CD4-positive, alpha-beta T cell treated with Interleukin-12 subunit alpha and Interleukin-12 subunit beta, for 1 hour (primary cell): ENCODE data around the gene PPAT.
"Not testable (repeated sequence)": the region's sequence is repeated elsewhere in the genome, so short reads cannot be mapped to it uniquely, and the experiment has no call there.

ENCODE experiments used
- DNase-seq: peaks from one replicate; pipeline ENCODE4 v3.0.0-alpha.2; 2020

Gene PPAT

DNA sequence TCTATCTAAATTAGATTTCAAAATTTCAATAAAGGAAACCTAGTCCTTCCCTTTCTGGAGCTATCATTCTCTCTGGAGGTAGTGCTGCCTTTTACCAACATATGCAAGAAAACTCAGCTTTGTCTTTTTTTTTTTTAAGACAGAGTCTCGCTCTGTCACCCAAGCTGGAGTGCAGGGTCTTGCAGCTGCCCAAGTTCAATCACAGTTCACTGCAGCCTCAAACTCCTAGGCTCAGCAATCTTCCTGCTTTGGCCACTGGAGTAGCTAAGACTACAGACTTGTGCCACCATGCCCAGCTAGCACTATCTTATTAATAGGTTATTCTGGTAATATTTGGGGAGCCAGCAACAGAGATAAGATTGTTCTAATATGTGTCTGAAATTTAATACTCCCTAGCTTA, 60.5 kb downstream of the PPAT start:
- no peak for DNase-seq

DNA sequence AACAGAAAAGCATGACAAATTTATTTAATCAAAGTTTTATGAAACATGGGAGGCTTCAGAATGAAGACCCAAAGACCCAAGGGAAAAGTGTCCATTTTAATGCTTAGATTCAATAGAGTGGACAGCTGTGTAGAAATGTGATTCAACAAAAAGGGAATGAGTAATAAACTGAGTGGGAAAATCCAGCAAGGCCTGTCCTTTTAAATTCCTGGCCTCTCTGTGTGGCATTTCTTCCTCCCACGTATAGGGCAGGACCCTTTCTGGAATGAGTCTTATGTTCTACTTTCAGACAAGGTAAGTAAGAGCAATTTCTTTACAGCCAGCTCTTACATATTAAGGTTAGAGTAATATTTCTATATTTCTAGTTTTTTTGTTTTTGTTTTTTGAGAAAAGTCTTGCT, 62.6 kb downstream of the PPAT start:
- no peak for DNase-seq

DNA sequence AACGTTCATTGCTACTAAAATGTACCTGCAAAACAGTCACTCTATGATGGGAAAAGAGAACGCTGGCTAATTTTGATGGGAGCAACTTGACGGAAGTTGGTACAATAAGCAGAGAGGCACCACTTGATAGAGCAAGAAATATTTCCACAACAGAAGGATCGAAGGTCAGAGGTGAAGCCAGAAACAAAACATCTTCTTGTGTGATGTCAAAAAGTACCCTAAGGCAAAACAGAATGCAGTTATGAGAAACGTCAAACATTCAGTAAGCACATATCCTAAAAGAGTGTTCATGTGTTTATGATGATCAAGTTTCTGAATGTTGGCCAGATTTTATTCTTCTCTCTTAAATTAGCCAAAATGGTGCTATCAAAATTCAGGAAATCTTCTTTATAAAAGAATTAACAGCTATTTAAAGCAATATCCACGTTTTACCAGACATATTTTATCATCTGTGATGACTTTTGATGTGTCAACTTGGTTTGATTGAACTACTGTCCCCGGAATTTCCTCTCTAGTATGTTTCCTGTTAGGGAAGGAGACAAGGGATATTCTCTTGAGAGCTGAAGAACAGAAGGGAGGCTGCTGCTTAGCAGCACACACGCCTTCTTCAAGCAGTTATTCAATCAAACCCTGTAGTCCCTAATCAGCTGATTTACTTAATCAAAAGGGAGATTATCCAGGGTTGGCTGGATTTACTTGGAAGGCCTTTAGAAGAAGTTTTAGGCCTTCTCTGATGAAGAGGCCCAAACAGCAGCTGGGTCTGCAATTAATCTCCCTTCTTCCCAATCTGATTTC, 63.8 kb downstream of the PPAT start:
- no peak for DNase-seq

DNA sequence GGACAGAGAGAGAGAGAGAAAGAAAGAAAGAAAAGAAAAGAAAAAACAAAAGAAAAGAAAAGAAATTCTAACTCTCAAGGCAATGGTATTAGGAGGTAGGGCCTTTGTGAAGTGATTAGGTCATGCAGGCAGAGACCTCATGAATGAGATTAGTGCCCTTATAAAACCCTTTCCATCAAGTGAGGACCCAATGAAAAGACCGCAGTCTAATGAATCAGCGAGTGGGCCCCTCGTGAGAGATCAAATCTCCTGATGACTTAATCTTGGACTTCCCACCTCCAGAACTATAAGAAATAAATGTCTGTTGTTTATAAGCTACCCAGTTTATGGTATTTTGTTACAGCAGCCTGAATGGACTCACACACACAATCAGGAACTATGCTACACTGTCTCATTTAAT, 65.0 kb downstream of the PPAT start:
- DNase-seq, result no peak

DNA sequence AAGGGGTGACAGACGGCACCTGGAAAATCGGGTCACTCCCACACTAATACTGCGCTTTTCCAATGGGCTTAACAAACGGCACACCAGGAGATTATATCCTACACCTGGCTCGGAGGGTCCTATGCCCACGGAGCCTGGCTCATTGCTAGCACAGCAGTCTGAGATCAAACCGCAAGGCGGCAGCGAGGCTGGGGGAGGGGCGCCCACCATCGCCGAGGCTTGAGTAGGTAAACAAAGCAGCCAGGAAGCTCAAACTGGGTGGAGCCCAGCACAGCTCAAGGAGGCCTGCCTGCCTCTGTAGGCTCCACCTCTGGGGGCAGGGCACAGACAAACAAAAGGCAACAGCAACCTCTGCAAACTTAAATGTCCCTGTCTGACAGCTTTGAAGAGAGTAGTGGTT, 72.4 kb downstream of the PPAT start:
- not testable (repeated sequence) for DNase-seq

DNA sequence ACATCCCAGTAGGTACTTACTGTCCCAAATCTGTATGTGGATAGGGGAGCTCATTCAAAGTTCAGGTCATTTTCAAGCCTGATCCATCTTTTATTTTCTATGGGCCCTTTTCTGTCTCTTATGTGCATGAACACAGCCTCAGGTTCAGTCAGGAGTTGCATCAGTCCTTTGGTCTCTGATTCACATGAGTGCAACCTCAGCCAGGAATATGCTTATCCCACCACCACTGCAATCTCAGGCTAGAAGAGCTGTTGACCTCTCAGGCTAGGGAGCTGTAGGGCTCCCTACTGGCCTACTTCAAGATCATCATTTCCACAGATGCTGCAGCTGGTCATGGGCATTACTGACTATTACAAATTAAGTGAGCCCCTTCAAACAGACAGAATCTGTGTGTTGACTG, 75.3 kb downstream of the PPAT start:
- DNase-seq, result no peak

DNA sequence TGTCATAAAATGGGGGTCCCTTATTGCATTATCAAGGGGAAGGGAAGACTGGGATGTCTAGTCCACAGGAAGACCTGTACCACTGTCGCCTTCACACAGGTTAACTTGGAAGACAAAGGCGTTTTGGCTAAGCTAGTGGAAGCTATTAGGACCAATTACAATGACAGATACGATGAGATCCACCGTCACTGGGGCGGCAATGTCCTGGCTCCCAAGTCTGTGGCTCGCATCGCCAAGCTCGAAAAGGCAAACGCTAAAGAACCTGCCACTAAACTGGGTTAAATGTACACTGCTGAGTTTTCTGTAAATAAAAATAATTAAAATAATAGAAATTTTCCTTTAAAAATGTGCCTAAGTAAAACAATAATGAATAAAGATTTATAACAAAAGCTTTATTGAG, 78.8 kb downstream of the PPAT start:
- no peak for DNase-seq

DNA sequence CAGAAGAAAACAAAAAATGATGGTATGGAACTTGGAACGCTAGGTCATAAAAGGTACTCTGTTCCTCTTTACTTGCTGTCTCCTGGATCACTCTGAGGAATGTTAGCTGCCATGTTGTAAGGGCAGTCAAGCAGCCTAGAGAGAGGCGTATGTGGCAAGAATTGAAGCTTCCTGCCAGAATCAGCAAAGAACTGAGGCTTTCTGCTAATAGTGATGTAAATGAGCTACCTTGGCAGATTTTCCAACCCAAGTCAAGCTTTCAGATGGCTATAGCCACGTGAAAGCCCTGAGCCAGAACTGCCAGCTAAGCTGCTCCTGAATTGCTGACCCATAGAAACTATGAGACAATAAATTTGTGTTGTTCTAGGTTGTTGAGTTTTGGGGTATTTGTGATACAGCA, 86.8 kb downstream of the PPAT start:
- DNase-seq, result no peak

DNA sequence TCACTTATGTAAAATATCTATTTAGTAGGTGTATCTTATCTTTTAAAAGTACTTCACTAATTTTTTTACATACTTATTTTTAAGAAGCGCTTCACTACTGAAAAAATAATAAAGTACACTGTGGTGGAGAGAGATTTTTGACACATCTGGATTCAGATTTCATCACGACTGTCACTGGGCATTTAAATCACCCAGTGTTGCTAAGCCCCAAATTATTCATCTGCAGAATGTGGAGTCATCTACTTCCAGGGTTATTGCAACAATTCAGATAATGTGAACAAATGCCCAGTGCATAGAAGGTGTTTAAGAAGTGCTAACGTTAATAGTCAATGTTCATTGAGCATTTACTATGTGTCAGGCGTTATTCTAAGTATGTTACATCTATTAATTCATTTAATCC, 90.0 kb downstream of the PPAT start:
- no peak for DNase-seq
